ENCODE measurements around the gene IL12RB2.

- TF ChIP-seq CTCF (IDR thresholded peaks at IDR 0.05) (no peak), EP300 (IDR thresholded peaks at IDR 0.05) (no peak)
Measured at GRCh38 chr1:67274623-67275325, 32.9 kb upstream of the IL12RB2 start.

Measured in tibial nerve (tissue), 4 donors.